K562 (cell line): ENCODE results near the gene COL28A1. TPM values are rescaled to one million over a fixed set of nuclear protein-coding genes. Genes with fewer than 3 reads are reported as not detected.

Experiments
- ATAC-seq: fragments of 200-7000 bp; cut with Tn5 transposase; 3 replicates; pipeline ENCODE4 v1.9.1; 2020; ENCODE audit warnings: moderate library complexity
- BruUV-seq: library from RNA; stranded (reverse); fragments of 400-500 nt; replicated peaks from 2 replicates; lab custom pipeline; 2021; lab: Mats Ljungman, UMichigan
- CTCF ChIA-PET: fragments of 300-600 bp; formaldehyde crosslinking; extraction: SDS; loops from one replicate; lab custom pipeline; 2021; ENCODE audit warnings: low intra/inter-chr PET ratio; lab: Yijun Ruan, JAX
- POLR2A ChIA-PET: fragments of 300-600, 350-650 bp; sonication (Branson Sonifier 250); formaldehyde crosslinking; extraction: SDS; loops from one replicate; lab custom pipeline; 2021; ENCODE audit warnings: antibody characterized with exemption, inconsistent platforms; lab: Yijun Ruan, JAX
- DNase-seq, 4 experiments: peaks; one replicate each; pipeline versions ENCODE4 v3.0.0 to v3.0.0-alpha.2; 2011 to 2018; ENCODE audit warnings: low spot score in 3 of 4, mixed read lengths in 3 of 4; ENCODE audit errors: extremely low read depth in 1 of 4
- FAIRE-seq: peaks from 2 replicates; lab custom pipeline; 2011; peaks lifted over from hg19 to GRCh38; lab: Jason Lieb, UNC
- H2AFZ ChIP-seq: 2 replicates; pipeline ENCODE4 v1.6.0; 2011; ENCODE audit warnings: low read depth, low read length, control low read depth, inconsistent platforms
- H3K27ac ChIP-seq: fragments of 200-600 bp; 3 replicates; pipeline ENCODE4 v1.8.0; 2011; ENCODE audit warnings: low read depth, mild to moderate bottlenecking, control low read depth, inconsistent platforms, low read length, moderate library complexity, mixed read lengths; ENCODE audit errors: extremely low read depth
- H3K27me3 ChIP-seq, 2 experiments: fragments of 300-600 bp in 1 of 2; 2 replicates in 1 of 2; 3 replicates in 1 of 2; pipeline versions ENCODE4 v1.6.0 to v1.8.0; 2011; ENCODE audit warnings: inconsistent platforms in 2 of 2, low read length in 2 of 2, mild to moderate bottlenecking in 1 of 2, mixed read lengths in 1 of 2, moderate library complexity in 1 of 2; ENCODE audit not compliant: control insufficient read depth in 2 of 2, insufficient read depth in 2 of 2
- H3K36me3 ChIP-seq: fragments of 300-600 bp; 3 replicates; pipeline ENCODE4 v1.8.0; 2011; ENCODE audit warnings: mild to moderate bottlenecking, low read length, inconsistent platforms; ENCODE audit not compliant: control insufficient read depth, insufficient read depth
- H3K4me1 ChIP-seq, 2 experiments: fragments of 200-600 bp in 1 of 2; replicated peaks in 1 of 2; 2 replicates in 1 of 2; 3 replicates in 1 of 2; pipeline versions ENCODE4 v1.5.1 to v1.8.0; 2011; ENCODE audit warnings: inconsistent platforms in 2 of 2, low read length in 2 of 2, mild to moderate bottlenecking in 1 of 2, mixed read lengths in 1 of 2, moderate library complexity in 1 of 2; ENCODE audit not compliant: control insufficient read depth in 2 of 2, insufficient read depth in 2 of 2
- H3K4me2 ChIP-seq: 2 replicates; pipeline ENCODE4 v1.6.1; 2011; ENCODE audit warnings: low read length, control low read depth, inconsistent platforms, mixed read lengths; ENCODE audit not compliant: insufficient read depth
- H3K4me3 ChIP-seq: fragments of 200-600 bp; sonication (generic), shearing (Covaris generic); 2 replicates; pipeline ENCODE4 v1.5.1; 2016; ENCODE audit warnings: control low read depth, inconsistent platforms
- H3K79me2 ChIP-seq: fragments of 200-600 bp; 3 replicates; pipeline ENCODE4 v1.8.0; 2011; ENCODE audit warnings: low read length, inconsistent platforms; ENCODE audit not compliant: control insufficient read depth, insufficient read depth
- H3K9ac ChIP-seq, 2 experiments: 2 replicates each; pipeline versions ENCODE4 v1.6.0 to v1.6.1; 2011; ENCODE audit warnings: low read depth in 2 of 2, low read length in 2 of 2, control low read depth in 1 of 2, inconsistent platforms in 1 of 2, mild to moderate bottlenecking in 1 of 2, mixed read lengths in 1 of 2; ENCODE audit not compliant: insufficient read depth in 1 of 2
- H3K9me1 ChIP-seq: one replicate; pipeline ENCODE4 v1.6.0; 2011; ENCODE audit warnings: inconsistent platforms, mild to moderate bottlenecking, low read length, moderate library complexity; ENCODE audit not compliant: control insufficient read depth, insufficient read depth
- H3K9me3 ChIP-seq: replicated peaks from 2 replicates; pipeline ENCODE4 v1.5.1; 2011; ENCODE audit warnings: low read depth, low read length, inconsistent platforms; ENCODE audit not compliant: control insufficient read depth, insufficient read depth
- H4K20me1 ChIP-seq: replicated peaks from 2 replicates; pipeline ENCODE4 v1.6.1; 2011; ENCODE audit warnings: low read length, inconsistent platforms, mixed read lengths; ENCODE audit not compliant: control insufficient read depth, insufficient read depth
- CTCF ChIP-seq, 3 experiments: IDR thresholded peaks in 2 of 3; conservative IDR thresholded peaks in 1 of 3; 2 replicates each; pipeline ENCODE4 v1.5.1; 2011 to 2012; ENCODE audit warnings: low read length in 3 of 3, mild to moderate bottlenecking in 3 of 3, control low read depth in 2 of 3, improper control_type of control experiment in 1 of 3, inconsistent platforms in 1 of 3, low read depth in 1 of 3, mixed read lengths in 1 of 3, moderate library complexity in 1 of 3; ENCODE audit not compliant: insufficient read depth in 2 of 3
- ILK ChIP-seq: fragments of 450-650 bp; IDR thresholded peaks from 2 replicates; pipeline ENCODE4 v1.6.1; 2016; ENCODE audit warnings: missing genetic modification characterization, low read depth, mild to moderate bottlenecking, missing compliant biosample characterization, moderate library complexity, borderline replicate concordance
- PURB ChIP-seq: sonication (generic); formaldehyde crosslinking; IDR thresholded peaks from 2 replicates; pipeline ENCODE4 v1.9.0; 2021; ENCODE audit warnings: low read depth, mild to moderate bottlenecking, missing genetic modification reagents
- RAD21 ChIP-seq, 2 experiments: fragments of 250-450 bp in 1 of 2; fragments of 450-650 bp in 1 of 2; sonication (Bioruptor Pico) in 1 of 2; formaldehyde crosslinking in 1 of 2; IDR thresholded peaks in 1 of 2; conservative IDR thresholded peaks in 1 of 2; 2 replicates each; pipeline versions ENCODE4 v1.4.0 to v1.8.0; 2020 to 2022; ENCODE audit warnings: mild to moderate bottlenecking in 2 of 2, moderate library complexity in 1 of 2
- TCF7 ChIP-seq: sonication (generic); IDR thresholded peaks from 2 replicates; pipeline ENCODE4 v1.6.1; 2016; ENCODE audit warnings: antibody characterized with exemption, borderline replicate concordance
- TOE1 ChIP-seq, 2 experiments: fragments of 450-650 bp in 1 of 2; sonication (generic) in 1 of 2; formaldehyde crosslinking in 1 of 2; IDR thresholded peaks; 2 replicates each; pipeline versions ENCODE4 v1.7.1 to v1.8.0; 2016 to 2022; ENCODE audit warnings: borderline replicate concordance in 2 of 2, mild to moderate bottlenecking in 2 of 2, antibody characterized with exemption in 1 of 2, inconsistent platforms in 1 of 2, low read depth in 1 of 2, missing genetic modification reagents in 1 of 2, moderate library complexity in 1 of 2
- WGBS: fragments of 100-300 bp; shearing (Covaris generic); methylation state at CpG from one replicate; pipeline ENCODE4 v1.1.6; 2016; ENCODE audit warnings: low coverage, mixed read lengths; ENCODE audit not compliant: insufficient coverage; ENCODE audit errors: missing lambda C conversion rate; 5-methylcytosine and 5-hydroxymethylcytosine counted together
- in situ Hi-C: fragments of 300-500 bp; cut with MboI; formaldehyde crosslinking; loops from 4 replicates; pipeline ENCODE4 v1.15.0; 2018; ENCODE audit warnings: inconsistent platforms, mixed read lengths
- intact Hi-C: fragments of 100-400 bp; cut with micrococcal nuclease; formaldehyde crosslinking; loops from 2 replicates; pipeline ENCODE4 v1.14.2; 2022
- polyA plus RNA-seq, 8 experiments: library from polyadenylated mRNA; depleted of rRNA in 4 of 8; stranded (reverse) in 5 of 8; unstranded in 3 of 8; fragments of >200 nt; fragmentation: Nextera tagmentation in 2 of 8; fragmentation: Illumina TruSeq in 1 of 8; extraction: Ambion mirVana in 2 of 8; extraction: Trizol in 1 of 8; gene quantifications; 2 replicates each; pipeline versions ENCODE4 v1.2.1 to v1.2.3, GENCODE V29; 2011 to 2014; ENCODE audit warnings: inconsistent platforms in 1 of 8, missing spikeins in 1 of 8
- total RNA-seq, 7 experiments: library from RNA; depleted of rRNA in 6 of 7; stranded (reverse); fragments of >200 nt in 6 of 7; fragmentation: Illumina TruSeq in 2 of 7; extraction: Trizol in 2 of 7; gene quantifications; 2 replicates each; pipeline versions ENCODE4 v1.2.1 to v1.2.3, GENCODE V29; 2011 to 2021; ENCODE audit warnings: low replicate concordance in 1 of 7

Gene COL28A1
- total and polyA plus RNA-seq, 9 of the 15 experiments (the other 6 are each of a cell fraction or from before 2014, with no cell fraction given), result 0.03 to 0.13 (median 0.05) TPM; not detected in 3

GRCh38 chr7:7354674-7355073 is 181.0 kb downstream of the COL28A1 start:
- 2% methylated on average over 3 of the region's 3 CpGs for WGBS
- no peak for ATAC-seq
- Histone ChIP-seq H3K4me3 (no peak overlapping the region), H3K9me3 (no peaks in the 10 kb centered on the region), H3K36me3 (no peaks in the 10 kb centered on the region), H3K27ac (no peak overlapping the region), H3K4me1 (no peaks in the 10 kb centered on the region), H3K4me2 (no peak overlapping the region), H3K27me3 (peaks cover 0 to 7% of the 10 kb centered on the region in 2 experiments; a peak in 3 of 5 replicates), H3K9ac (no peak overlapping the region), H4K20me1 (no peaks in the 10 kb centered on the region), H3K9me1 (no peaks in the 10 kb centered on the region), H3K79me2 (no peaks in the 10 kb centered on the region), H2AFZ (no peak overlapping the region)
- DNase-seq, result no peak
- intact Hi-C loops, result loop anchor here (5.0 kb wide), 2 partner anchors 252 to 387 kb away; no protein-coding TSS in a partner anchor
- no TSS peak for BruUV-seq
- ChIA-PET CTCF (no interaction called here), POLR2A (interaction anchor here (0.6 kb wide), 1 partner anchor 860 kb away, joined by 3 read pairs; no protein-coding TSS in a partner anchor)
- TF ChIP-seq ILK (tag) (no peak), PURB (CRISPR knock-in tag) (no peak), TOE1 (IDR thresholded peaks at IDR 0.05; ENCODE audit: borderline replicate concordance) (no peak), TOE1 (CRISPR knock-in tag; IDR thresholded peaks at IDR 0.05; ENCODE audit: borderline replicate concordance, low read depth) (no peak)
- no peak for FAIRE-seq
- in situ Hi-C loops, result no loop called here

- Histone ChIP-seq H3K4me2 (no peak overlapping the region), H3K79me2 (no peaks in the 10 kb centered on the region), H4K20me1 (no peaks in the 10 kb centered on the region), H3K27me3 (peaks cover 0 to 2% of the 10 kb centered on the region in 2 experiments; a peak in 3 of 5 replicates), H3K4me3 (no peak overlapping the region), H2AFZ (no peak overlapping the region), H3K4me1 (no peaks in the 10 kb centered on the region), H3K9ac (no peak overlapping the region), H3K9me1 (no peaks in the 10 kb centered on the region), H3K27ac (no peak overlapping the region), H3K9me3 (no peaks in the 10 kb centered on the region), H3K36me3 (no peaks in the 10 kb centered on the region)
- ATAC-seq (no peak), FAIRE-seq (no peak), DNase-seq (peak in 1 of 4 experiments; percentile 4)
- intact Hi-C loops (loop anchor here (5.0 kb wide), 2 partner anchors 251 to 386 kb away; no protein-coding TSS in a partner anchor), in situ Hi-C loops (no loop called here)
- BruUV-seq, result no TSS peak
- CTCF ChIA-PET, result interaction anchor here (1.2 kb wide), 1 partner anchor 388 kb away, joined by 3 read pairs; no protein-coding TSS in a partner anchor
- 0% methylated on average over 3 of the region's 3 CpGs for WGBS
- POLR2A ChIA-PET, result interaction anchor here (0.7 to 1.0 kb wide), 3 partner anchors 16 to 1032 kb away, joined by 3 to 4 read pairs (median 3); partner anchors contain the start of gene C1GALT1
- TF ChIP-seq RAD21 (CRISPR knock-in tag; conservative IDR thresholded peaks at IDR 0.05 in 1 of 2, IDR thresholded peaks at IDR 0.05 in 1 of 2), result peak in 1 of 2 experiments; percentile 57; a peak in 2 of 4 replicates
- TF ChIP-seq CTCF (IDR thresholded peaks at IDR 0.05 in 2 of 3, conservative IDR thresholded peaks at IDR 0.05 in 1 of 3; ENCODE audit: insufficient read depth in 2 of 3, low read depth in 1 of 3, low read length in 3 of 3), result peak in 1 of 3 experiments; percentile 40; a peak in 2 of 6 replicates
- no peak for TF ChIP-seq TCF7
Measured at GRCh38 chr7:7352845-7353244, 182.8 kb downstream of the COL28A1 start.
